ENCODE data around the gene RFX1.

The RFX1 gene

GRCh38 chr19:14002571-14003250, 3.4 kb downstream of the RFX1 start:
- in situ Hi-C loops (cut with HindIII; ENCODE audit: low pct_ligation_motif_present, low sequenced_read_pairs): no loop called here
- no peak overlapping the region for H3K27ac ChIP-seq
- no peak for DNase-seq
- no peaks in the 10 kb centered on the region for H3K36me3 ChIP-seq (replicated peaks)
- no peak overlapping the region for H3K4me3 ChIP-seq (ENCODE audit: low read depth, low read length)
- no peak for TF ChIP-seq CTCF (IDR thresholded peaks at IDR 0.05; ENCODE audit: low read depth, low read length, missing control alignments)
- H3K27me3 ChIP-seq (replicated peaks): no peaks in the 10 kb centered on the region

DNA sequence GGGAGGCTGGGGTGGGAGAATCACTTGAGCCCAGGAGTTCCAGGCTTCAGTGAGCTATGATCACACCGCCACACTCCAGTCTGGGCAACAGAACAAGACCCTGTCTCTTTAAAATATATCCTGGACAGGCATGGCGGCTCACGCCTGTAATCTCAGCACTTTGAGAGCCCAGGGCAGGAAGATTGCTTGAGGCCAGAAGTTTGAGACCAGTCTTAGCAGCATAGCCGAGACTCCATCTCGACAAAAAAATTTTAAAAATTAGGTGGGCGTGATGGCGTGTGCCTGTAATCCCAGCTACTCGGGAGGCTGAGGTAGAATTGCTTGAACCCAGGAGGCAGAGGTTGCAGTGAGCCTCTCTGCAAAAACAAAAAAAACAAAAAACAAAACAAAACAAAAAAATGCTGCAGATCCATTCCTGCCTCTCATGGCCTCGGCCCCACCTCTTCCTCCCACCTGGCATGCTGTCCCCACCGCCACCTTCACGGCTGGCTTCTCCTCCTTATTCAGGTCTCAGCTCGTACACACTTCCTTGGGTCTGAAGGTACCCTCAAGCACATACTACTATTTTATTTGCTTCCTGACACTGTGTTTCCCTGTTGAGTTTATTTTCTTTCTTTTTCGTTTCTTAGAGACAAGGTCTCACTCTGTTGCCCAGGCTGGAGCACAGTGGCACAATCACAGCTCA, 5.3 kb downstream of the RFX1 start:
- in situ Hi-C loops (cut with HindIII; ENCODE audit: low pct_ligation_motif_present, low sequenced_read_pairs): no loop called here
- no peaks in the 10 kb centered on the region for H3K27me3 ChIP-seq (replicated peaks)
- no peaks in the 10 kb centered on the region for H3K36me3 ChIP-seq (replicated peaks)
- no peak for DNase-seq
- TF ChIP-seq CTCF (IDR thresholded peaks at IDR 0.05; ENCODE audit: low read depth, low read length, missing control alignments): no peak
- H3K4me3 ChIP-seq (ENCODE audit: low read depth, low read length): no peak overlapping the region
- no peak overlapping the region for H3K27ac ChIP-seq

GRCh38 chr19:13999085-13999484, 7.0 kb downstream of the RFX1 start:
- Histone ChIP-seq H3K36me3 (replicated peaks) (no peaks in the 10 kb centered on the region), H3K27me3 (replicated peaks) (no peaks in the 10 kb centered on the region), H3K4me3 (ENCODE audit: low read depth, low read length) (no peak overlapping the region), H3K27ac (no peak overlapping the region)
- DNase-seq: no peak
- in situ Hi-C loops (cut with HindIII; ENCODE audit: low pct_ligation_motif_present, low sequenced_read_pairs): no loop called here
- no peak for TF ChIP-seq CTCF (IDR thresholded peaks at IDR 0.05; ENCODE audit: low read depth, low read length, missing control alignments)

DNA sequence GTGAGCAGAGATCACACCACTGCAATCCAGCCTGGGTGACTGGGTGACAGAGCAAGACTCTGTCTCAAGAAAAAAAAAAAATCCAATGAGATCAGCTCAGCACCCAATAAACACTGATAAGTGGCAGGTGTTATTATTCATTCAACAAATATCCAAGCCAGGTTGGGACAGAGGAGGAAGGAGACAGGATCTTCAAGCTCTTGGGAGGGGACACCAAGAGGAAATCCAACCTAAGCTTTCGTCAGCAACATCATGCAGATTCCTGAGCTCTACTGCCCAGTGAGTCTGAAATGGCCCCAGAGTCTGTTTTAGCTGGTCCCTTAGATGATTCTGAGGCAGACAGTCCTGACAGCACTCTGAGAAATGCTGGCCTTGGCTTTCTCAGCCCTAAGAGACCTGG, 7.7 kb downstream of the RFX1 start:
- Histone ChIP-seq H3K27me3 (replicated peaks) (no peaks in the 10 kb centered on the region), H3K36me3 (replicated peaks) (no peaks in the 10 kb centered on the region), H3K4me3 (ENCODE audit: low read depth, low read length) (no peak overlapping the region), H3K27ac (no peak overlapping the region)
- no peak for TF ChIP-seq CTCF (IDR thresholded peaks at IDR 0.05; ENCODE audit: low read depth, low read length, missing control alignments)
- in situ Hi-C loops (cut with HindIII; ENCODE audit: low pct_ligation_motif_present, low sequenced_read_pairs): no loop called here
- DNase-seq: no peak

- no peak for DNase-seq
- in situ Hi-C loops (cut with HindIII; ENCODE audit: low pct_ligation_motif_present, low sequenced_read_pairs): no loop called here
- H3K27me3 ChIP-seq (replicated peaks): no peaks in the 10 kb centered on the region
- H3K4me3 ChIP-seq (ENCODE audit: low read depth, low read length): no peak overlapping the region
- no peak overlapping the region for H3K27ac ChIP-seq
- H3K36me3 ChIP-seq (replicated peaks): peaks cover 2% of the 10 kb centered on the region
- no peak for TF ChIP-seq CTCF (IDR thresholded peaks at IDR 0.05; ENCODE audit: low read depth, low read length, missing control alignments)
Measured at GRCh38 chr19:13997631-13997962, 8.5 kb downstream of the RFX1 start.
